Esophagus squamous epithelium (tissue), 4 donors: ENCODE results near the gene IGF1.

Source experiments
- CTCF ChIP-seq, 6 experiments: fragments of 450-650 bp in 4 of 6; fragments of 200-600 bp in 2 of 6; sonication (generic) in 2 of 6; IDR thresholded peaks; one replicate each; pipeline ENCODE4 v1.5.1; 2016 to 2019; ENCODE audit warnings: antibody characterized with exemption in 6 of 6, mild to moderate bottlenecking in 4 of 6, moderate library complexity in 4 of 6
- POLR2A ChIP-seq, 4 donors: fragments of 450-650 bp; IDR thresholded peaks; one replicate each; pipeline ENCODE4 v1.6.1; 2017; ENCODE audit warnings: antibody characterized with exemption in 4 of 4, mild to moderate bottlenecking in 4 of 4, moderate library complexity in 3 of 4

GRCh38 chr12:102430661-102431060 lies 49.7 kb downstream of the IGF1 start:
- TF ChIP-seq CTCF (IDR thresholded peaks at IDR 0.05) (no peak), POLR2A (IDR thresholded peaks at IDR 0.05) (no peak)
